Measurements from ENCODE around the gene METTL16. TPM values are rescaled to one million over a fixed set of nuclear protein-coding genes. Genes with fewer than 3 reads are reported as not detected.

The METTL16 gene
- polyA plus RNA-seq, 1 of the 3 experiments (the other 2 are of a cell fraction) = 8.1 TPM

GRCh38 chr17:2371183-2372130, 140.2 kb downstream of the METTL16 start:
- Histone ChIP-seq H4K20me1 (ENCODE audit: insufficient read depth) (no peaks in the 10 kb centered on the region), H3K27ac (ENCODE audit: low read depth in 2 of 2, low read length in 1 of 2) (no peak overlapping the region), H2AFZ (ENCODE audit: low read depth) (no peak overlapping the region), H3F3A (replicated peaks; ENCODE audit: insufficient read depth) (no peaks in the 10 kb centered on the region), H3K4me3 (ENCODE audit: low read depth in 2 of 2, low read length in 1 of 2) (no peak overlapping the region), H3K4me1 (ENCODE audit: control insufficient read depth in 1 of 2, insufficient read depth in 2 of 2, low read depth in 1 of 2, low read length in 1 of 2) (no peaks in the 10 kb centered on the region; a peak in 1 of 4 replicates), H3K9ac (no peak overlapping the region), H3K27me3 (ENCODE audit: insufficient read depth) (no peaks in the 10 kb centered on the region), H3K36me3 (replicated peaks in 1 of 2; ENCODE audit: control insufficient read depth in 1 of 2, insufficient read depth in 2 of 2, low read length in 1 of 2) (peaks cover 3 to 77% of the 10 kb centered on the region in 2 experiments), H3K79me2 (ENCODE audit: insufficient read depth) (no peaks in the 10 kb centered on the region), H3K4me2 (no peak overlapping the region), H3K9me3 (no peaks in the 10 kb centered on the region), H3K9me2 (no peaks in the 10 kb centered on the region)
- peak; percentile 18 for DNase-seq
- CTCF ChIA-PET = interaction anchor here (7.5 to 26.4 kb wide), 3 partner anchors 11 to 38 kb away, joined by 59 to 654 read pairs (median 88); partner anchors contain the start of gene MNT
- POLR2A ChIA-PET = interaction anchor here (1.2 kb wide), 1 partner anchor 11 kb away, joined by 5 read pairs; no protein-coding TSS in a partner anchor
- 91% methylated on average over 24 of the region's 30 CpGs for WGBS (ENCODE audit: low lambda C conversion rate)
- TF ChIP-seq MEF2A (IDR thresholded peaks at IDR 0.05; ENCODE audit: borderline replicate concordance, low read depth) (no peak), SIN3A (IDR thresholded peaks at IDR 0.05; ENCODE audit: borderline replicate concordance, low read depth, low read length) (no peak), YY1 (IDR thresholded peaks at IDR 0.05; ENCODE audit: low read depth) (no peak), RFX5 (IDR thresholded peaks at IDR 0.05; ENCODE audit: low read length) (no peak), ZBTB33 (IDR thresholded peaks at IDR 0.05; ENCODE audit: borderline replicate concordance, low read depth) (no peak), CHD2 (IDR thresholded peaks at IDR 0.05; ENCODE audit: low read length, partially characterized antibody) (no peak), EZH2phosphoT487 (IDR thresholded peaks at IDR 0.05; ENCODE audit: borderline replicate concordance, low read depth) (no peak), FOXM1 (IDR thresholded peaks at IDR 0.05; ENCODE audit: low read depth) (no peak)

GRCh38 chr17:2370211-2370589, 141.5 kb downstream of the METTL16 start:
- Histone ChIP-seq H3K4me3 (ENCODE audit: low read depth in 2 of 2, low read length in 1 of 2) (no peak overlapping the region), H3K79me2 (ENCODE audit: insufficient read depth) (no peaks in the 10 kb centered on the region), H4K20me1 (ENCODE audit: insufficient read depth) (no peaks in the 10 kb centered on the region), H3K9ac (no peak overlapping the region), H3K27ac (ENCODE audit: low read depth in 2 of 2, low read length in 1 of 2) (no peak overlapping the region), H3F3A (replicated peaks; ENCODE audit: insufficient read depth) (no peaks in the 10 kb centered on the region), H2AFZ (ENCODE audit: low read depth) (no peak overlapping the region), H3K36me3 (replicated peaks in 1 of 2; ENCODE audit: control insufficient read depth in 1 of 2, insufficient read depth in 2 of 2, low read length in 1 of 2) (peaks cover 0 to 73% of the 10 kb centered on the region in 2 experiments), H3K9me3 (no peaks in the 10 kb centered on the region), H3K9me2 (no peaks in the 10 kb centered on the region), H3K4me1 (ENCODE audit: control insufficient read depth in 1 of 2, insufficient read depth in 2 of 2, low read depth in 1 of 2, low read length in 1 of 2) (no peaks in the 10 kb centered on the region; a peak in 1 of 4 replicates), H3K4me2 (no peak overlapping the region), H3K27me3 (ENCODE audit: insufficient read depth) (no peaks in the 10 kb centered on the region)
- WGBS (ENCODE audit: low lambda C conversion rate) = 96% methylated on average over 11 of the region's 11 CpGs
- no peak for DNase-seq
- POLR2A ChIA-PET = interaction anchor here (1.1 kb wide), 1 partner anchor 10 kb away, joined by 3 read pairs; no protein-coding TSS in a partner anchor
- CTCF ChIA-PET = interaction anchor here (1.0 to 26.4 kb wide), 6 partner anchors 8 to 315 kb away, joined by 3 to 654 read pairs (median 31); partner anchors contain the start of genes HIC1 and MNT
- TF ChIP-seq CTCF (IDR thresholded peaks at IDR 0.05) (no peak), RAD21 (IDR thresholded peaks at IDR 0.05; ENCODE audit: low read length) (no peak), REST (IDR thresholded peaks at IDR 0.05; ENCODE audit: low read depth, low read length) (no peak), ELF1 (IDR thresholded peaks at IDR 0.05) (no peak), SIN3A (IDR thresholded peaks at IDR 0.05; ENCODE audit: borderline replicate concordance, low read depth, low read length) (no peak), RXRA (IDR thresholded peaks at IDR 0.05; ENCODE audit: borderline replicate concordance, low read depth) (no peak), MAX (IDR thresholded peaks at IDR 0.05; ENCODE audit: low read depth) (no peak), FOSL2 (IDR thresholded peaks at IDR 0.05; ENCODE audit: borderline replicate concordance, low read depth) (no peak), GABPA (IDR thresholded peaks at IDR 0.05; ENCODE audit: low read depth) (no peak), EP300 (IDR thresholded peaks at IDR 0.05; ENCODE audit: borderline replicate concordance in 1 of 2, low read depth in 1 of 2, low read length in 1 of 2) (no peak), CHD2 (IDR thresholded peaks at IDR 0.05; ENCODE audit: low read length, partially characterized antibody) (no peak), NFIC (IDR thresholded peaks at IDR 0.05; ENCODE audit: borderline replicate concordance) (no peak)

Data from SK-N-SH (cell line).